Measurements from ENCODE around the gene MROH2B.
"Not testable (repeated sequence)": the region's sequence is repeated elsewhere in the genome, so short reads cannot be mapped to it uniquely, and the experiment has no call there.

MROH2B gene

GRCh38 chr5:41067714-41068568, 3.2 kb downstream of the MROH2B start:
- no peak for TF ChIP-seq CTCF (conservative IDR thresholded peaks at IDR 0.05)

GRCh38 chr5:41065691-41066335, 5.3 kb downstream of the MROH2B start:
- no peak for TF ChIP-seq CTCF (conservative IDR thresholded peaks at IDR 0.05)
- H3K27ac ChIP-seq: no peak overlapping the region

More at GRCh38 chr5:41067714-41068568, 3.2 kb downstream of the MROH2B start:
- H3K27ac ChIP-seq: no peak overlapping the region

GRCh38 chr5:41057940-41058339, 13.2 kb downstream of the MROH2B start:
- TF ChIP-seq CTCF (conservative IDR thresholded peaks at IDR 0.05): no peak
- H3K27ac ChIP-seq: no peak overlapping the region

- TF ChIP-seq CTCF (conservative IDR thresholded peaks at IDR 0.05): no peak
- H3K27ac ChIP-seq: no peak overlapping the region
Measured at GRCh38 chr5:41057231-41057630, 13.9 kb downstream of the MROH2B start.

GRCh38 chr5:41048986-41049385, 22.2 kb downstream of the MROH2B start:
- TF ChIP-seq CTCF (conservative IDR thresholded peaks at IDR 0.05): no peak
- H3K27ac ChIP-seq: no peak overlapping the region

- no peak for TF ChIP-seq CTCF (conservative IDR thresholded peaks at IDR 0.05)
- H3K27ac ChIP-seq: no peak overlapping the region
Measured at GRCh38 chr5:41043109-41043747, 27.9 kb downstream of the MROH2B start.

- H3K27ac ChIP-seq: no peak overlapping the region
Measured at GRCh38 chr5:41032973-41033372, 38.2 kb downstream of the MROH2B start.

GRCh38 chr5:41022600-41022999, 48.5 kb downstream of the MROH2B start:
- H3K27ac ChIP-seq: not testable (repeated sequence)

More at GRCh38 chr5:41032973-41033372, 38.2 kb downstream of the MROH2B start:
- no peak for TF ChIP-seq CTCF (conservative IDR thresholded peaks at IDR 0.05)
